NCI-H2227 (cell line): ENCODE results near the gene VAPB.

Experiments used
- DNase-seq: peaks from one replicate; lab custom pipeline; 2025; ENCODE audit not compliant: unreplicated experiment; lab: John Stamatoyannopoulos, UW

Gene VAPB

DNA sequence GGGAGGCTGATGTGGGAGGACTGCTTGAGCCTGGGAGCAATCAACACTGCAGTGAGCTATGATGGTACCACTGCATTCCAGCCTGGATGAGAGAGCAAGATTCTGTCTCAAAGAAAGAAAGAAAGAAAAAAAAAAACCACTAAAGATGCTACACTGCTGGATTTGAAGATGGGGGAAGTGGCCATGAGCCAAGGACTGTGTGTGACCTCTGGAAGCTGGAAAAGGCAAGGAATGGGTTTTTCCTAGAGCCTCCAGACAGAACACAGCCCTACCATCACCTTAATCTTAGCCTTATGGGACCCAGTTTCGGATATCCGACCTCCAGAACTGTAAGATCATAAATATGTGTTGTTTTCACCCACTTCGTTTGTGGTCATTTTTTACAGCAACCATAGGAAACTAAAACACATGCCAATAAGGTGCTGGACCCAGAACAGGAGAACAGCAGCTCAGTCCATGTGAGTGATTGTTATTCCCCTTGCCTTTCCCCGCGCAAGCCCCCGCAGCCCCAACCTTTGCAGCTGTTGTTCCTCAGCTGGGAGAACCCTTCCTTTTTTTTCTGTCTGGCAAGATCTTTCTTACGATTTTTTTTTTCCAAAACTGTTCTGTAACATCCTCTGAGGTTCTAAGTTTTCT, 11.1 kb upstream of the VAPB start:
- no peak for DNase-seq

GRCh38 chr20:58378704-58379103, 10.3 kb upstream of the VAPB start:
- DNase-seq, result no peak

DNA sequence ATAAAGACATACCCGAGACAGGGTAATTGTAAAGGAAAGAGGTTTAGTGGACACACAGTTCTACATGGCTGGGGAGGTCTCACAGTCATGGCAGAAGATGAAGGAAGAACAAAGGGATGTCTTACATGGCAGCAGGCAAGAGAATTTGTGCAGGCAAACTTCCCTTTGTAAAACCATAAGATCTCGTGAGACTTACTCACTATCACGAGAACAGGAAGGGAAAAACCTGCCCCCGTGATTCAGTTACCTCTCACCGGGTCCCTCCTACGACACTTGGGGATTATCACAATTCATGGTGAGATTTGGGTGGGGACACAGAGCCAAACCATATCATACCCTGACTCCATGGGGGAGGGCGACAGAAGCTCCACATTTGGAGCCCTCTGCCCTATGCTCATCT, 7.4 kb upstream of the VAPB start:
- DNase-seq, result no peak

GRCh38 chr20:58382096-58382495, 6.9 kb upstream of the VAPB start:
- no peak for DNase-seq

- no peak for DNase-seq
These were observed 4.2 kb upstream of the VAPB start for GRCh38 chr20:58384821-58385220.

GRCh38 chr20:58388028-58388601, 914 bp upstream of the VAPB start:
- DNase-seq, result no peak

DNA sequence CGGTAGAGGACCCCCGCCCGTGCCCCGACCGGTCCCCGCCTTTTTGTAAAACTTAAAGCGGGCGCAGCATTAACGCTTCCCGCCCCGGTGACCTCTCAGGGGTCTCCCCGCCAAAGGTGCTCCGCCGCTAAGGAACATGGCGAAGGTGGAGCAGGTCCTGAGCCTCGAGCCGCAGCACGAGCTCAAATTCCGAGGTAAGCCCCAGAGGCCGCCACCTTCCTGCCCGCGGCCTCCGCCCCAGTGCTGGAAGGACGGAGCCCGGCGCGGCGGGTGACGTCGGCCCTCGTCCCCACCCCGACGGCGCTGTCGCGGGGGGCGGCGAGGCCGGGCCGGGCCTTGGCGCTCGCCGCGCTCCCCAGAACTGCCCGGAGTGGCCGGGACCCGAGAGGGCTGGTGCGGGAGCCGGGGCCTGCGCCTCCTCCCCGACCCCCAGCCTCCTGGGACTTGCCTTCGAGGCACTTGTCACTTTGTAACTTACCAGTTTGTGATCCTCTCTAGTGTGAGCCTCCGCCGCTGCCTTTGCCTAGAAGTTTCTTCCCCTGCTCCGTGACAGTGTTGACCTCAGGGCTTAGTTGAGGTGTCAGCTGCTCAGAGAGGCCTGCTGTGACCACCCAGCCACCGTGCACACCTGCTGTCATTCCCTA, 417 bp downstream of the VAPB start:
- peak; percentile 58 for DNase-seq

GRCh38 chr20:58389968-58390658, 1.1 kb downstream of the VAPB start:
- DNase-seq, result peak; percentile 22

DNA sequence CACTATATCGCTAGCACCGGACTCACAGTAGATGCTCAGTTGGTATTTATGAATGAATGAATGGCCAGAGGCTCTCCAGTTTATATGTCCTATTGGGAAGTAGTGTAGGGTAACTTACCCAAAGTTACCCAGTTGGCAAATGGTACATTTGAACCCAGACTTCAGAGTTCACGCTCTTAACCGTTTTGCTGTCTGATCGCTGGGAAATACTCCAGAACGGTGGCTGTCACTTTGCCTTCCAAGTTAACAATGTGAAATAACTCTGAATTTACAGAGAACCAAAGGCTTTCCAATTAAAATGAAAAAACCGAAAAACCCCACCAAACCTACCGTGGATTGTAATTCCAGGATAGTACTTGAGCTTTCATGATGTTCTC, 1.6 kb downstream of the VAPB start:
- no peak for DNase-seq

DNA sequence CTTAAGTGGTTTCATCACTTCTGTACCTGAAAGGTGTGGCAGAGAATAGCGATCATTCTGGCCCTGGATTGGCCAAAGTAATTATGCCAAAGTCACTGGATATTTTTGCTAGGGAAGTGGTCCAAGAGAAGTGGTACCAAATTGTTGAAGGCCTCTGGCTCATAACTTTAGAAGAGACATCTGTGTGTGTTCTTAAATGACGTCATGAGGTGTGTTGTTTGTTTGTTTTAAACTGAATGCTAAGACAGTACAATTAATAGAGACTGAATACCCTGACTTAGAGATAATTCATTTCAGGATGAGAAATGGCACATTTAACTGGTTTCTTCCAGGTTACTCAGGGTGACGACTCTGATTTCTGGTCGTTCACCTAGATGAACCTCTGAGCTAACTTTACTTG, 3.3 kb downstream of the VAPB start:
- no peak for DNase-seq

DNA sequence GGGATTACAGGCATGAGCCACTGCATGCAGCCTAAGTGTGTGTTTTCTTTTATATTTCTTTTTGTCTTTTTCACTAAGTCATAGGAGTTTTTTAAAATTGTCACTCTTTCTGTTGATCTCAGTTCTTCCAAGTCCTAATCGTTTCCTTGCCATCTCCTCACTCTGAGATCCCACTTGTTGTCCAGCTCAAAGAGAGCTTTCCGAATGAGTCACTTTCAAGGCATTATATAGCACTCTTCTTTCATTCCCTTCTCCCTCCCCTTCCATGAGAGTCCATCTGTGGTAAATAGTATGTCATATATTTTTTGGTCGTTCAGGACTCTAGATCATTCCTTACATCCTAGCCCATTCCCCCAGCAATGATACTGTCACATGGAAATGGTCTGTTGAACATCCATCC, 4.3 kb downstream of the VAPB start:
- no peak for DNase-seq

GRCh38 chr20:58394801-58395200, 5.8 kb downstream of the VAPB start:
- no peak for DNase-seq

DNA sequence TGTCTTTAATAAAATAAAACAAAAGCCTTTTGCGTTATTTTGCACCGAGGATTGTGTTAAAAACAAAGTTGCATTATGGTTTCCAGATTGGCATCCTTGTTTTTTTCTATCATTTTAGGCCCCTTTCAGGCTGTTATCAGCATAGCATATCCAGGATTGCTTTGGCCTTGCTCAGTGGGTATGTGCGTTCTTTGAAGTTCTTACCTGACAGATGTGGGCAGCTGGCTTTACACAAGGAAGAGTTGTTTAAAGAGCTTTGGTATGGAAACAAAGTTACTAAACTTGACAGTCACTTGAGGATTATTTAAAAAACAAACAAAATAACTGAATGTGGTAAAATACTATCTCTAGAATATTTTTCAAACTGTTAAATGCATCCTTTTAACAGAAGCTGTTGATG, 6.6 kb downstream of the VAPB start:
- DNase-seq, result no peak

DNA sequence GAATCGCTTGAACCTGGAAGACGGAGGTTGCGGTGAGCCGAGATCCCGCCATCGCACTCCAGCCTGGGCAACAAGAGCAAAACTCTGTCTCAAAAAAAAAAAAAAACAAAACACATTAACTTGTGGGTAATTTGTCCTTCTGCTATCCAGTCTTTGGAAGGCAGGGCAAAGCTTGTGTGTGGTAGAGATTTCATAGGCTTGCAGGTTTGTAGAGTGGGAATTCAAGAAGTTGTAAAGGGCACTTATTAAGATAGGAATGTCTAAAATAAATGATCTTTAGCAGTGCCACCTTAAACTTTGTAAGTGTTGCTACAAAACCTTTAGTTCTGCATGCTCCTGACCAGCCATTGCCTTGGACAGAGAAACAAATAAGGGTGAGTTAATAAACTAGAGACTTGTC, 8.4 kb downstream of the VAPB start:
- no peak for DNase-seq

GRCh38 chr20:58398254-58398653, 9.2 kb downstream of the VAPB start:
- no peak for DNase-seq

DNA sequence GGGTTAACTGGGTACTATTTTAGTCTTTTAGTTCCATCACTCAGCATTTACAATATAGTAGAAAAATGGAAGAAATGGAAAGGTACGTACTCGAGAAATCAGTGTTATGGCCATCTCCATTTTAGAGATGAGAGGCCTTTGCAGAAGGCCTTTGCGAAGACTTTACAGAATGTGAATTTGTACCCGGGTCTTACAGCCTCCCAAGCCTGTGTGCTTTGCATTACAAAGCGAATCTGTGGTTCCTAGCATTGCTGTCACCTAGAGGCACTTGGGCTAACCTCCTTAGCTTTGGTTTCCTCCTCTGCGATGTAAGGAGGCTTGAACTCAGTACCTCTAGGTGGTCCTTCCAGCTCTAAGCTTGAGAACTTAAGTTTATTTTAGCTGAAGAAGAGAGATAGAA, 10.9 kb downstream of the VAPB start:
- no peak for DNase-seq

GRCh38 chr20:58401162-58401561, 12.1 kb downstream of the VAPB start:
- no peak for DNase-seq

DNA sequence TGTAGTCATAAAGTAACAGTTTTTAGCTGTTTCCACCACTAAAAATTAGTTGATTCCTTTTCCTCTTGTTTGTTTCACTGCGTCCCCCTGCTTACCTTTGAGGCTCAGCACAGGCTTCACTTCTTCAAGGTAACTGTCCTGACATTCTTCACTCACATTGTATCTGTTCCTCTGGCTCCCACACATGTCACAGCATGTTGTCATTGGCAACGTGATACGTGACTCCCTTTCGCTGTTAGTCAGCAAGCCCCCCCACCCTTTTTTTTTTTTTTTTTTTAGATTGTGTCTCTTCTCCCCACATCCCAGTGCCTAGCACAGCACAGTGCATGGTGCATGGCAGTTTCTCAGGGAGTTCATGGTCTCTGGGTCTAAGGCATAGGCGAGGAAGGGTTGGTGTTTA, 13.3 kb downstream of the VAPB start:
- DNase-seq, result no peak

- no peak for DNase-seq
These were observed 13.8 kb downstream of the VAPB start for GRCh38 chr20:58402827-58403226.

DNA sequence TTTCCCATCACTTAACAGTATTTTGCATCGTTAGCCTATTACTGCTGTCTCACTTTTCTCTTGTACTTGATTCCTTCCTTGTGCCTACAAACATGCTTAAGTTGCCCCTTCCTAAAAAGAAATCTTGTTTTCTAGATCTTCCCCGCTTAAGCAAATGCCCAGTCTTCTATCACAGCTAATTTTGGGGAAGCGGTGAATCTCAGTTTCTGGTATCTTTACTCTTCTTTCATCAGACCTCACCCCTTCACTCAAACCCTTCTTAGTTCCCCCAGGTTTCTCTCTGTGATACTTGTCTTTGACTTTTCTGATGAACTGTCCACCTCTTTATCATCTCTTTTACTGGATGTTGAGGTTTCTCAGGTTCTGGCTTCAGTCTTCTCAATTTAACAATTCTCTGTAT, 14.2 kb downstream of the VAPB start:
- no peak for DNase-seq

GRCh38 chr20:58405504-58406291, 16.7 kb downstream of the VAPB start:
- DNase-seq, result no peak
